ENCODE measurements around the gene KDM4B. TPM values are rescaled to one million over a fixed set of nuclear protein-coding genes. Genes with fewer than 3 reads are reported as not detected.

KDM4B gene
- total and polyA plus RNA-seq, 9 donors, result 5.2 to 62.9 (median 46.4) TPM

DNA sequence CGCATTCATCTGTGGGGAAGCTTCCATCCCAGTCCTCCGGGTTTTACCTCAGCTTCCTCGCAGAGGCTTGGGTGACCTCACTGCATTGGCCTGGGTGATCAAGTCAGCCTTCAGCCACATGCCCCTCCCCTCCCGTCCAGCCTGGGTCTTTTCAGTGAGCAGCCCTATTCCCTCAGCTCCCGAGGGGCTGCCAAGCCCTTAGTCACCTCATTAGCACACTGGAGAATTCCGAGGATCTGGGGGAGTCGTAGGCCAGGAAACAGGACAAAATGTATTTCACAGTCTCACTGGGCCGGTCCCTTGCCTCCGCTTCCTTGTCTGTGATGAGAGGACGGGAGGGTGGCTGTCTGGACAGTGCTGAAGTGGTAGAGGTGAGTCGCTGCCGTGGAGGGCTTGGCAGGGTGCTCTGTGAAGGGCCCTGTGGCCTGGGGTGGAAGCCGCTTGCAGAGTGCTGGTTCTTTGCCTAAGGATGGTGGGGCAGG is 19.9 kb downstream of the KDM4B start:
- no peak overlapping the region for H3K27ac ChIP-seq
- intact Hi-C loops (cut with DNase I), result loop anchor here in 1 of 4 donors (5.0 kb wide), 1 partner anchor 33 kb away; no protein-coding TSS in a partner anchor
- peaks cover 24% of the 10 kb centered on the region for H3K4me1 ChIP-seq (ENCODE audit: insufficient read depth)
- WGBS, 3 donors, result 21 to 29% (median 27%) methylated on average over 13 of the region's 13 CpGs
- H3K4me3 ChIP-seq, result no peak overlapping the region
- H3K27me3 ChIP-seq, result no peaks in the 10 kb centered on the region
- H3K36me3 ChIP-seq, result no peaks in the 10 kb centered on the region
- H3K9me3 ChIP-seq, result no peaks in the 10 kb centered on the region
- TF ChIP-seq EP300 (IDR thresholded peaks at IDR 0.05) (no peak), POLR2A (IDR thresholded peaks at IDR 0.05) (no peak)
- TF ChIP-seq, protein P1, sequence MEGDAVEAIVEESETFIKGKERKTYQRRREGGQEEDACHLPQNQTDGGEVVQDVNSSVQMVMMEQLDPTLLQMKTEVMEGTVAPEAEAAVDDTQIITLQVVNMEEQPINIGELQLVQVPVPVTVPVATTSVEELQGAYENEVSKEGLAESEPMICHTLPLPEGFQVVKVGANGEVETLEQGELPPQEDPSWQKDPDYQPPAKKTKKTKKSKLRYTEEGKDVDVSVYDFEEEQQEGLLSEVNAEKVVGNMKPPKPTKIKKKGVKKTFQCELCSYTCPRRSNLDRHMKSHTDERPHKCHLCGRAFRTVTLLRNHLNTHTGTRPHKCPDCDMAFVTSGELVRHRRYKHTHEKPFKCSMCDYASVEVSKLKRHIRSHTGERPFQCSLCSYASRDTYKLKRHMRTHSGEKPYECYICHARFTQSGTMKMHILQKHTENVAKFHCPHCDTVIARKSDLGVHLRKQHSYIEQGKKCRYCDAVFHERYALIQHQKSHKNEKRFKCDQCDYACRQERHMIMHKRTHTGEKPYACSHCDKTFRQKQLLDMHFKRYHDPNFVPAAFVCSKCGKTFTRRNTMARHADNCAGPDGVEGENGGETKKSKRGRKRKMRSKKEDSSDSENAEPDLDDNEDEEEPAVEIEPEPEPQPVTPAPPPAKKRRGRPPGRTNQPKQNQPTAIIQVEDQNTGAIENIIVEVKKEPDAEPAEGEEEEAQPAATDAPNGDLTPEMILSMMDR (IDR thresholded peaks at IDR 0.05), result no peak
- DNase-seq, result peak in 4 of 5 donors; percentile 66 to 74 (median 68)

DNA sequence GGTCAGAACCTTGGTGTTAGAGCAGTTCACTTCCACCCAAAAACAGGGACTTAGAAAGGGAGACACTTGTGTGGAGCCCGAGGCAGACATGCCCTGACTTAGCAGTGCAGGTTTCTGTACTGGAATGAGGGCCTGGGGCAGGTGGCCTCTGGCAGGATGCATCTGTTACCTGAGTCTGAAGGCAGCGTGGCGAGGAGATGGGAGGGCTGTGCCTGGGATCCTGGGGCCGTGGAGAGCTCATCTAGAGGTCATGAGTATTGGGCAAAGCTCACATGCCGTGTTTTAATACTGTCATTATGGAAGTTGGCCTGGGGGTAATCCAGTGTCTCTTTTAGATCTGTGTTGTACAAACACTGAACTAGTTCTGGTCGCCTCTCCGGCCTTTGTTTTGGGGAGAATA is 21.4 kb downstream of the KDM4B start:
- no peaks in the 10 kb centered on the region for H3K27me3 ChIP-seq
- WGBS, 3 donors, result 78 to 84% (median 81%) methylated on average over 7 of the region's 7 CpGs
- no peaks in the 10 kb centered on the region for H3K9me3 ChIP-seq
- intact Hi-C loops (cut with DNase I), result no loop called here
- no peak overlapping the region for H3K27ac ChIP-seq
- H3K4me1 ChIP-seq (ENCODE audit: insufficient read depth), result peaks cover 23% of the 10 kb centered on the region
- TF ChIP-seq, protein P1 (IDR thresholded peaks at IDR 0.05), result no peak
- no peak for TF ChIP-seq EP300 (IDR thresholded peaks at IDR 0.05)
- no peak for TF ChIP-seq POLR2A (IDR thresholded peaks at IDR 0.05)
- peak in 1 of 5 donors; percentile 15 for DNase-seq
- H3K36me3 ChIP-seq, result no peaks in the 10 kb centered on the region
- no peak overlapping the region for H3K4me3 ChIP-seq

DNA sequence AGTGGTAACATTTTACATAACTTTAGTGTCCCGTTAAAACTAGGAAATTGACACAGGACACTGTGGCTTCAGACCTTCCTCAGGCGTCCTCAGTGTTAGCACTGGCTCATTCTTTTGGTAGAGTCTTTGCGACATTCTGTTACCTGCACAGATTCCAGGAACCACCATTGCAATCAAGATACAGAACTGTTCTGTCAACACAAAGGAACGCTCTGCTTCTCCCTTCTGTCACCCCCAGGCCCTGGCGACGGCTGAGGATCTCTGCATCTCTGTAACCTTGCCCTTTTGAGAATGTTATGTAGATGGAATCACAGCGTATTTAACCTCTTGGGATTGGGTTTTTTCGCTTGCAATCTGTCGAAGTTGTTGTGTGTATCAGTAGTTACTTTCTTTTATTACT is 22.6 kb downstream of the KDM4B start:
- DNase-seq, result no peak
- Histone ChIP-seq H3K4me3 (no peak overlapping the region), H3K36me3 (no peaks in the 10 kb centered on the region), H3K4me1 (ENCODE audit: insufficient read depth) (peaks cover 17% of the 10 kb centered on the region), H3K27ac (no peak overlapping the region), H3K9me3 (no peaks in the 10 kb centered on the region), H3K27me3 (no peaks in the 10 kb centered on the region)
- no peak for TF ChIP-seq EP300 (IDR thresholded peaks at IDR 0.05)
- TF ChIP-seq, protein P1 (IDR thresholded peaks at IDR 0.05), result no peak
- no peak for TF ChIP-seq POLR2A (IDR thresholded peaks at IDR 0.05)
- 94% methylated on average over 9 of the region's 9 CpGs for WGBS, 3 donors
- intact Hi-C loops (cut with DNase I), result no loop called here

DNA sequence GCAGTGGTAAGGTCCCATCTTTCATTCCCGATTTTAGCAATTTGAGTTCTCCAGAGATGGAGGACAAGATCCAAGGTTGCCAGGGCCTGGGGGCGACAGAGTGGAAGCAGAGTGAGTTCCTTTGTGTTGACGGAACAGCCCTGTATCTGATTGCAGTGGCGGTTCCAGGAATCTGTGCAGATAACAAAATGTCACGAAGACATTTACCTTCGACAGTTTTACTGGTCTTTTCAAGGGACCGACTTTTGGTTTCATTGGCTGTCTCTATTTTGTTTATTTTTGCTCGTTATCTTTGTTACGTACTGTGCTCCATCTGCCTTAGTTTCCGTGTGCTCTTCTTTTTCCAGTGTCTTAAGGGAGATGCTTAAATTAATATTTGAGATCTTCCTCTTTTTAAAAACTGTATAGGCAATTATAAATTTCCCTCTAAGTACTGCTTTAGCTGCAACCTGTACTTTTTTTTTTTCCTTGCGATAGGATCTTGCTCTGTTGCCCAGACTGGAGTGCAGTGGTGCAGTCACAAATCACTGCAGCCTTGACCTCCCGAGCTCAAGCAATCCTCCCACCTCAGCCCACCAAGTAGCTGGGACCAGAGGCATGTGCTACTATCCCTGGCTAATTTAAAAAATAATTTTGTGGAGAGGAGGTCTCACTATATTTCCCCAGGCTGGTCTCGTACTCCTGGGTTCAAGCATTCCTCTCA is 23.2 kb downstream of the KDM4B start:
- 87 to 91% (median 88%) methylated on average over 13 of the region's 13 CpGs for WGBS, 3 donors
- intact Hi-C loops (cut with DNase I), result no loop called here
- H3K36me3 ChIP-seq, result no peaks in the 10 kb centered on the region
- DNase-seq, result no peak
- no peaks in the 10 kb centered on the region for H3K9me3 ChIP-seq
- H3K4me3 ChIP-seq, result no peak overlapping the region
- TF ChIP-seq EP300 (IDR thresholded peaks at IDR 0.05) (no peak), POLR2A (IDR thresholded peaks at IDR 0.05) (no peak)
- TF ChIP-seq, protein P1 (IDR thresholded peaks at IDR 0.05), result no peak
- no peaks in the 10 kb centered on the region for H3K27me3 ChIP-seq
- peaks cover 16% of the 10 kb centered on the region for H3K4me1 ChIP-seq (ENCODE audit: insufficient read depth)
- H3K27ac ChIP-seq, result no peak overlapping the region
